Peyer's patch (tissue), 4 donors: Measurements from ENCODE around the gene ASB10.

Source experiments
- POLR2A ChIP-seq, 2 donors: fragments of 450-650 bp; IDR thresholded peaks; one replicate each; pipeline ENCODE4 v1.5.1; 2017; ENCODE audit warnings: antibody characterized with exemption in 2 of 2, mild to moderate bottlenecking in 2 of 2, moderate library complexity in 2 of 2
- TF ChIP-seq, protein P1 (sequence below), 6 experiments: fragments of 450-650 bp in 4 of 6; fragments of 200-600 bp in 2 of 6; sonication (generic) in 1 of 6; IDR thresholded peaks; one replicate each; pipeline ENCODE4 v1.5.1; 2017 to 2019; ENCODE audit warnings: antibody characterized with exemption in 6 of 6, mild to moderate bottlenecking in 3 of 6, moderate library complexity in 1 of 6

DNA sequence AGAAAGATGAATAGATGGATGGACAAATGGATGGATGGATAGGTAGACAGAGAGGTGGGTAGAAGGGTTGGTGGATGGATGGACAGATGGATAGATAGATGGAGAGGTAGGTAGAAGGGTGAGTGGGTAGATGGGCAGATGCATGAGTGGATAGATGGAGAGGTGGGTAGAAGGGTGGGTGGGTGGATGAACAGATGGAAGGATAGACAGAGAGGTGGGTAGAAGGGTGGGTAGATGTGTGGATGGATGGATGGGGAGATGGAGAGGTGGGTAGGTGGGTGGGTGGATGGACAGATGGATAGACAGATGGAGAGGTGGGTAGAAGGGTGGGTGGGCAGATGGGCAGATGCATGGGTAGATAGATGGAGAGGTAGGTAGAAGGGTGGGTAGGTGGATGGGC is 10.9 kb upstream of the ASB10 start:
- no peak for TF ChIP-seq POLR2A (IDR thresholded peaks at IDR 0.05)
- TF ChIP-seq, protein P1, sequence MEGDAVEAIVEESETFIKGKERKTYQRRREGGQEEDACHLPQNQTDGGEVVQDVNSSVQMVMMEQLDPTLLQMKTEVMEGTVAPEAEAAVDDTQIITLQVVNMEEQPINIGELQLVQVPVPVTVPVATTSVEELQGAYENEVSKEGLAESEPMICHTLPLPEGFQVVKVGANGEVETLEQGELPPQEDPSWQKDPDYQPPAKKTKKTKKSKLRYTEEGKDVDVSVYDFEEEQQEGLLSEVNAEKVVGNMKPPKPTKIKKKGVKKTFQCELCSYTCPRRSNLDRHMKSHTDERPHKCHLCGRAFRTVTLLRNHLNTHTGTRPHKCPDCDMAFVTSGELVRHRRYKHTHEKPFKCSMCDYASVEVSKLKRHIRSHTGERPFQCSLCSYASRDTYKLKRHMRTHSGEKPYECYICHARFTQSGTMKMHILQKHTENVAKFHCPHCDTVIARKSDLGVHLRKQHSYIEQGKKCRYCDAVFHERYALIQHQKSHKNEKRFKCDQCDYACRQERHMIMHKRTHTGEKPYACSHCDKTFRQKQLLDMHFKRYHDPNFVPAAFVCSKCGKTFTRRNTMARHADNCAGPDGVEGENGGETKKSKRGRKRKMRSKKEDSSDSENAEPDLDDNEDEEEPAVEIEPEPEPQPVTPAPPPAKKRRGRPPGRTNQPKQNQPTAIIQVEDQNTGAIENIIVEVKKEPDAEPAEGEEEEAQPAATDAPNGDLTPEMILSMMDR (IDR thresholded peaks at IDR 0.05): no peak
